ENCODE results near the gene PDE11A. TPM values are rescaled to one million over a fixed set of nuclear protein-coding genes. Genes with fewer than 3 reads are reported as not detected.

PDE11A gene
- total RNA-seq, 1 donor from 2014 or later: under 0.01 TPM

GRCh38 chr2:177670791-177671535 is 401.6 kb downstream of the PDE11A start:
- no peak for DNase-seq (ENCODE audit: low read depth in 2 of 2)

GRCh38 chr2:177669625-177670330 is 402.8 kb downstream of the PDE11A start:
- peak; percentile 5 to 30 for DNase-seq (ENCODE audit: low read depth in 2 of 2)

GRCh38 chr2:177669201-177669600 is 403.4 kb downstream of the PDE11A start:
- DNase-seq (ENCODE audit: low read depth in 2 of 2): no peak

GRCh38 chr2:177668617-177669016 is 404.0 kb downstream of the PDE11A start:
- no peak for DNase-seq (ENCODE audit: low read depth in 2 of 2)

GRCh38 chr2:177667626-177668025 is 405.0 kb downstream of the PDE11A start:
- DNase-seq (ENCODE audit: low read depth in 2 of 2): peak in 1 of 2 donors; percentile 12

- peak; percentile 3 to 20 for DNase-seq (ENCODE audit: low read depth in 2 of 2)
Observed at GRCh38 chr2:177666408-177666807, 406.2 kb downstream of the PDE11A start.

- no peak for DNase-seq (ENCODE audit: low read depth in 2 of 2)
Observed at GRCh38 chr2:177665948-177666347, 406.6 kb downstream of the PDE11A start.

GRCh38 chr2:177665328-177665727 is 407.2 kb downstream of the PDE11A start:
- no peak for DNase-seq (ENCODE audit: low read depth in 2 of 2)

- DNase-seq (ENCODE audit: low read depth in 2 of 2): no peak
Observed at GRCh38 chr2:177662895-177663294, 409.7 kb downstream of the PDE11A start.

GRCh38 chr2:177660742-177661141 is 411.8 kb downstream of the PDE11A start:
- no peak for DNase-seq (ENCODE audit: low read depth in 2 of 2)

GRCh38 chr2:177658309-177658708 is 414.3 kb downstream of the PDE11A start:
- no peak for DNase-seq (ENCODE audit: low read depth in 2 of 2)

- peak; percentile 7 to 60 for DNase-seq (ENCODE audit: low read depth in 2 of 2)
Observed at GRCh38 chr2:177651833-177652232, 420.7 kb downstream of the PDE11A start.

- DNase-seq (ENCODE audit: low read depth in 2 of 2): no peak
Observed at GRCh38 chr2:177649568-177650518, 422.7 kb downstream of the PDE11A start.

- no peak for DNase-seq (ENCODE audit: low read depth in 2 of 2)
Observed at GRCh38 chr2:177646791-177647190, 425.8 kb downstream of the PDE11A start.

GRCh38 chr2:177646241-177646640 is 426.3 kb downstream of the PDE11A start:
- no peak for DNase-seq (ENCODE audit: low read depth in 2 of 2)

GRCh38 chr2:177641331-177641730 is 431.2 kb downstream of the PDE11A start:
- no peak for DNase-seq (ENCODE audit: low read depth in 2 of 2)

- no peak for DNase-seq (ENCODE audit: low read depth in 2 of 2)
Observed at GRCh38 chr2:177640423-177640822, 432.2 kb downstream of the PDE11A start.

GRCh38 chr2:177639262-177639914 is 433.2 kb downstream of the PDE11A start:
- DNase-seq (ENCODE audit: low read depth in 2 of 2): peak; percentile 25 to 45

GRCh38 chr2:177638507-177638906 is 434.1 kb downstream of the PDE11A start:
- no peak for DNase-seq (ENCODE audit: low read depth in 2 of 2)

GRCh38 chr2:177636672-177637071 is 435.9 kb downstream of the PDE11A start:
- no peak for DNase-seq (ENCODE audit: low read depth in 2 of 2)

- no peak for DNase-seq (ENCODE audit: low read depth in 2 of 2)
Observed at GRCh38 chr2:177635696-177636095, 436.9 kb downstream of the PDE11A start.
